22Rv1 (cell line): ENCODE measurements around the gene LRIG1.

Source experiments
- CTCF ChIP-seq: fragments of 450-650 bp; IDR thresholded peaks from 2 replicates; pipeline ENCODE4 v1.5.1; 2017; ENCODE audit warnings: mild to moderate bottlenecking
- ZFX ChIP-seq: fragments of 450-650 bp; IDR thresholded peaks from 2 replicates; pipeline ENCODE4 v1.6.1; 2017; ENCODE audit warnings: antibody characterized with exemption, borderline replicate concordance

DNA sequence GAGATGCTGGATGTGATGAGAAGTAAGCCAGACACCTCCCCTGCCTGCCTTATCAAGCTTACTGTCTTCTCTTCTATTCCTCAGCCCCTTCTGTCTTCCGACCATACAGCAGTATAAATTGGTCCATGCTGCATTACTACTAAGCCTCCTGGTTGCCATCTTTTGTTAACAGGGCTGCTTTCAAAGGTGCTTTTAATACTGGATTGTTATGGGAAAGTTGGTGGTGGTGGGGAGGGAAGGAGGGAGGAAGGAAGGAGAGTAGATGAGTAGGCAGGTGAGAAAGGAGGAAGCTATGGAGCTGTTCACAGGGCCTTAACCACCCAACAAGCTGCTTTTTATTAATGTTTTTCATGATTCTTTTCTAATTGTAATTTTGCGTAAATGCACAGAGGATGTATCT lies 165.2 kb downstream of the LRIG1 start:
- TF ChIP-seq CTCF = no peak
- no peak for TF ChIP-seq ZFX
